Lower lobe of right lung (tissue), 2 donors: Measurements from ENCODE around the gene DAB2IP. TPM values are rescaled to one million over a fixed set of nuclear protein-coding genes. Genes with fewer than 3 reads are reported as not detected.

ENCODE experiments used
- ATAC-seq, 2 donors: fragments of 200-7000 bp; cut with Tn5 transposase; one replicate each; pipeline ENCODE4 v1.9.1; 2020 to 2022; ENCODE audit warnings: mild to moderate bottlenecking in 2 of 2, moderate library complexity in 2 of 2
- DNase-seq: peaks from one replicate; pipeline ENCODE4 v3.0.0-alpha.2; 2020
- H3K27ac ChIP-seq: fragments of 200-600 bp; one replicate; pipeline ENCODE4 v1.8.0; 2022
- H3K27me3 ChIP-seq: fragments of 200-600 bp; one replicate; pipeline ENCODE4 v1.8.0; 2022; ENCODE audit warnings: low read depth
- H3K36me3 ChIP-seq: fragments of 200-600 bp; one replicate; pipeline ENCODE4 v1.8.0; 2022; ENCODE audit warnings: mild to moderate bottlenecking
- H3K4me1 ChIP-seq: fragments of 200-600 bp; one replicate; pipeline ENCODE4 v1.8.0; 2022
- H3K4me3 ChIP-seq: fragments of 200-600 bp; one replicate; pipeline ENCODE4 v1.8.0; 2022; ENCODE audit warnings: mild to moderate bottlenecking
- H3K9me3 ChIP-seq: fragments of 200-600 bp; one replicate; pipeline ENCODE4 v1.8.0; 2022
- intact Hi-C: fragments of 100-400 bp; cut with DNase I; formaldehyde crosslinking; loops from one replicate; pipeline ENCODE4 v1.11.0; 2022
- total RNA-seq: library from RNA; stranded (reverse); fragmentation: NEBNext Ultra II Directional; extraction: Animal tissue kit (Norgen Biotek cat#: 25700); gene quantifications from one replicate; pipeline ENCODE4 v1.2.1, GENCODE V29; 2021
- TF ChIP-seq, protein P1 (sequence below): fragments of 200-600 bp; IDR thresholded peaks from one replicate; pipeline ENCODE4 v1.8.0; 2022; ENCODE audit warnings: antibody characterized with exemption, mild to moderate bottlenecking
- donor health status: DM: no; HTN: yes; CAD: no; lungs with severe emphysema.

The DAB2IP gene
- total RNA-seq, 1 donor from 2014 or later = 54.1 TPM

DNA sequence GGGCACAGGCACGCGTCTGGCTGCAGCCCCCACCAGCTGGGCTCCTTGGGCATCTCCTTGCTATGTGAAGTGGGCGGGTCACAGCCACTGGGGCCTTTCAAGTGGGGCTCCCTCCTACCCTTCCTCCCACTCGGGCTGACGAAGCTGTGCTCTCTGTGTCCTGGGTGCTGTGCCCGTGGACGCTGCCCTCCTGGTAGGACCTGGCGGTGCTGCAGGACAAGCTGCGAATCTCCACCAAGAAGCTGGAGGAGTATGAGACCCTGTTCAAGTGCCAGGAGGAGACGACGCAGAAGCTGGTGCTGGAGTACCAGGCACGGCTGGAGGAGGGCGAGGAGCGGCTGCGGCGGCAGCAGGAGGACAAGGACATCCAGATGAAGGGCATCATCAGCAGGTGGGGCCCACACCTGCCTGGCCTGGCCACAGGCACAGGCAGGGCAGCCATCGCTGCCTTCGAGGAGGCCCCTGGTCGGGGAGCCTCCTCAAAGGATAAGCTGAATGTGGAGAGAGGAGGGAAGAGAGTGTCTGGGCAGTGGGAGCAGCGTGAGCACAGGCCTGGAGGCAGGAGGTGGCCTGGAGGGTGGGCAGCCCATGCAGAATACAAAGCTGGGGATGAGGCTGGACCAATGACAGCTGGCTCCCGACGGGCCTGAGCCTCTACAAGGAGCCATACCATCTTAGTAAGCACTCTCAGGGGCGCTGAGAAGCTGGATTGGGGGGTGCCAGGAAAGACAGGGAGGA is 124.7 kb downstream of the DAB2IP start:
- peaks cover 86% of the 10 kb centered on the region for H3K36me3 ChIP-seq
- intact Hi-C loops = no loop called here

GRCh38 chr9:121776739-121777637 is 125.6 kb downstream of the DAB2IP start:
- H3K36me3 ChIP-seq = peaks cover 88% of the 10 kb centered on the region
- no peak for DNase-seq

More for the DNA sequence above, 124.7 kb downstream of the DAB2IP start:
- no peaks in the 10 kb centered on the region for H3K9me3 ChIP-seq
- DNase-seq = peak; percentile 39
- peaks cover 8% of the 10 kb centered on the region for H3K4me1 ChIP-seq
- H3K27ac ChIP-seq = no peak overlapping the region
- no peaks in the 10 kb centered on the region for H3K27me3 ChIP-seq
- TF ChIP-seq, protein P1, sequence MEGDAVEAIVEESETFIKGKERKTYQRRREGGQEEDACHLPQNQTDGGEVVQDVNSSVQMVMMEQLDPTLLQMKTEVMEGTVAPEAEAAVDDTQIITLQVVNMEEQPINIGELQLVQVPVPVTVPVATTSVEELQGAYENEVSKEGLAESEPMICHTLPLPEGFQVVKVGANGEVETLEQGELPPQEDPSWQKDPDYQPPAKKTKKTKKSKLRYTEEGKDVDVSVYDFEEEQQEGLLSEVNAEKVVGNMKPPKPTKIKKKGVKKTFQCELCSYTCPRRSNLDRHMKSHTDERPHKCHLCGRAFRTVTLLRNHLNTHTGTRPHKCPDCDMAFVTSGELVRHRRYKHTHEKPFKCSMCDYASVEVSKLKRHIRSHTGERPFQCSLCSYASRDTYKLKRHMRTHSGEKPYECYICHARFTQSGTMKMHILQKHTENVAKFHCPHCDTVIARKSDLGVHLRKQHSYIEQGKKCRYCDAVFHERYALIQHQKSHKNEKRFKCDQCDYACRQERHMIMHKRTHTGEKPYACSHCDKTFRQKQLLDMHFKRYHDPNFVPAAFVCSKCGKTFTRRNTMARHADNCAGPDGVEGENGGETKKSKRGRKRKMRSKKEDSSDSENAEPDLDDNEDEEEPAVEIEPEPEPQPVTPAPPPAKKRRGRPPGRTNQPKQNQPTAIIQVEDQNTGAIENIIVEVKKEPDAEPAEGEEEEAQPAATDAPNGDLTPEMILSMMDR = no peak
- ATAC-seq = no peak
- H3K4me3 ChIP-seq = no peak overlapping the region

GRCh38 chr9:121778252-121779225 is 127.1 kb downstream of the DAB2IP start:
- Histone ChIP-seq H3K4me3 (no peak overlapping the region), H3K27ac (no peak overlapping the region), H3K27me3 (no peaks in the 10 kb centered on the region), H3K36me3 (peaks cover 88% of the 10 kb centered on the region), H3K9me3 (no peaks in the 10 kb centered on the region), H3K4me1 (peaks cover 10% of the 10 kb centered on the region)
- TF ChIP-seq, protein P1 = no peak
- intact Hi-C loops = no loop called here
- ATAC-seq = no peak
- no peak for DNase-seq

More at GRCh38 chr9:121776739-121777637, 125.6 kb downstream of the DAB2IP start:
- H3K27me3 ChIP-seq = no peaks in the 10 kb centered on the region
- TF ChIP-seq, protein P1 = no peak
- no peak overlapping the region for H3K27ac ChIP-seq
- H3K4me1 ChIP-seq = peaks cover 8% of the 10 kb centered on the region
- ATAC-seq = no peak
- intact Hi-C loops = no loop called here
- H3K9me3 ChIP-seq = no peaks in the 10 kb centered on the region
- no peak overlapping the region for H3K4me3 ChIP-seq

DNA sequence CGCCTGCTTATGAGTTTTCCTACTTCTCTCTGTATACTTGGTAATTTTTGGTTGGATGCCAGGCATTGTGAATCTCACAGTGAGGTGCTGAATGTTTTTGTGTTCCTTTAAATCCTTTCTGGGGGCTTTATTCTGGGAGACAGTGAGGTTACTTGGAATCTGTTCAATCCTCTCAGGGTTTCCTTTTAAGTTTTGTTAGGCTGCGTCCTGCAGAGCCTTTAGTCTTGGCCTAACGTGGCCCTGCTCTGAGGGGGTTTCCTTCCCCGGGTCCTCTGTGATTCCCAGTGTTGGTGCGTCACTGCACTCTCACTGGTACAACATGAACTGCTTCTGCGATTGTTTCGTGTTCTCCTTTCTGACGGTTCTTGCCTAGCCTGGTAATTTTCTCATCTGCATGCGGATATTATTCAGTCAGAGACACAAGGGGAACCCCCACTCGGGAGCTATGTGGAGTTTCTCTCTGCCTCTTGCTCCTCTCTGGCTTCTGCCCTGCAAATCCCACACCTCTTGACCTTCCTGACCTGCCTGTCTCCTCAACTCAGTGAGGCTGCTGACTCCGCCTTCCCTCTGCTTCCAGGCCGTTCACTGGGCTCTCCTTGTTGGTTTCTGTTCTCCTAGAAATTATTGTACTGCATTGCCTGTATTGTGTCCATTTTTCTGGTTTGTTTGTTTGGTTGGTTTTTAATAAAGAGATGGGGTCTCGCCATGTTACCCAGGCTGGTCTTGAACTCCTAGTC is 128.1 kb downstream of the DAB2IP start:
- TF ChIP-seq, protein P1 = no peak
- Histone ChIP-seq H3K27me3 (no peaks in the 10 kb centered on the region), H3K4me1 (peaks cover 15% of the 10 kb centered on the region), H3K4me3 (no peak overlapping the region), H3K27ac (no peak overlapping the region), H3K36me3 (peaks cover 88% of the 10 kb centered on the region), H3K9me3 (no peaks in the 10 kb centered on the region)
- ATAC-seq (peak in 1 of 2 donors; percentile 40), DNase-seq (no peak)
- intact Hi-C loops = no loop called here
